ENCODE measurements around the gene CBLL1.

CBLL1 gene

DNA sequence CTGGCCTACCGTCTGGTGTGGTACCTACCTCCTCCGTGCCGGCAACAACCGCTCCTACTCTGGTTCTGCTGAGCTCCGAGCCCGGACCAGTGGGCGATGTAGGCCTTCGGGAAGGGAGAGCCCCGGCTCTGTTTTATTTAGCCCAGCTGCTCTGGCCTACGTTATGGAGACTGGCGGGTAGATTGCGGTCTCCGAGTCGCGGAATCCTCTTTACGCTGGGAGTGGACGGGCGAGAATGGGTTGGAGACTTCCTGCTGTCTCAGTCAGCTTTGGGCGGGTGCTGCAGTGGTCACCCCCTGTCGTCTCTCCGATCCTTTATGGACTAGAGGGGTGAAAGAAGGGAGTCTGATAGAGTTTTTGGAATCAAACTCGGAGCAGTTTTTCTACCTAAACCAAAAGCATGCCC lies 406 bp downstream of the CBLL1 start:
- no peak for DNase-seq

DNA sequence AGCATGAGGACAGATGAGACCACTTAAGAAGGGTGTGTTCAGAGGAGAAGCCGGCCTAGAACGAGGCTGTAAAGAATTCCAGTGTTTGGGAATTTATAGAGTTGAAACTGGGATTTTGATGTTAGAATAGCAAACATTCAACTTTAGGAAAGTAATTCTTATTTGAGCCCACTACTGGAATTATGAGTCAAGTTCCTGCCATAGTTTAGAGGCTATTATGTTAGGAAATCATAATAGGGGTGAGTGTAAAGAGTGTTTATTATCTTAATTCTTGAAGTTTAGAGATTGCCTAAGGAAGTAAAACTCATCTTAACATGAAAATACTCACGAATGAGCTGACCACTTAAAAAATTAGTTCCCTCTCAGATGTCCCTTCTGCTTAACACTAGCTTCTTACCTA lies 2.1 kb downstream of the CBLL1 start:
- no peak for DNase-seq

DNA sequence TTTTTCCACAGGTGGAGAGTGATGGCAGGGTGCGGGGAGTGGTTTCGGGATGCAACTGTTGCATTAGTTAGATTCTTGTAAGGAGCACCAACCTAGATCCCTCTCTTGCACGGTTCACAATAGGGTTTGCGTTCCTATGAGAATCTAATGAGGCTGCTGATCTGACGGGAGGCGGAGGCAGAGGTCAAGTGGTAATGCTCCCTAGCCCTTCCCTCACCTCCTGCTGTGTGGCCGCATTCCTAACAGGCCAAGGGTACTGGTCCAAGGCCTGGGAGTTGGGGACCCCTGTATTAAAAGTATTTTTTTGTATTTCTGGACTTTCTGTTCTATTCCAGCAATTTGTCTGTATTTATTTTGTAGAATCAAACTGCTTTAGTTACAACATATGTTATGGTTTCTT lies 7.2 kb downstream of the CBLL1 start:
- no peak for DNase-seq

DNA sequence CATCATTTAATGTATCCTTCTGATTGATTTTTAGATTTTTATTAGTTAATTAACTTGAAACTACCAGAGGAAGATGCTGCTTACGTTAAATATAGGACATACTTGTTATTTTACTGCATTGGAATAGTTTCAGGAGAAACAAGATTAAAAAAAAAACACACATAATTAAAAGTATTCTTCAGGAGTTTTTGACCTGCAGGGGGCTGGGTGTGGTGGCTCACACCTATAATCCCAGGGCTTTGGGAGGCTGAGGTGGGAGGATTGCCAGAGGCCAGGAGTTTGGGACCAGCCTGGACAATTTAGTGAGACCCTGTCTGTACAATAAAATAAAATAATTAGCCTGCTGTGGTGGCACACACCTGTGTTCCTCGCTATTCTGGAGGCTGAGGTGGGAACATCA lies 10.7 kb downstream of the CBLL1 start:
- peak; percentile 15 for DNase-seq

DNA sequence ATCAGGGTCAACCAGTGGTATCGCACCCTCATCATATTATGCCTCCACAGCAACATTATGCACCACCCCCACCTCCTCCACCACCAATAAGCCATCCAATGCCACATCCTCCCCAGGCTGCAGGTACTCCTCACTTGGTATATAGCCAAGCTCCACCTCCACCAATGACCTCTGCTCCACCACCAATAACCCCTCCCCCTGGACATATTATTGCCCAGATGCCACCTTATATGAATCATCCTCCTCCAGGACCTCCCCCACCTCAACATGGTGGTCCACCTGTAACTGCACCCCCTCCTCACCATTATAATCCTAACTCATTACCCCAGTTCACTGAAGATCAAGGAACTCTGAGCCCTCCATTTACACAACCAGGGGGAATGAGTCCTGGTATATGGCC lies 14.7 kb downstream of the CBLL1 start:
- DNase-seq, result no peak

DNA sequence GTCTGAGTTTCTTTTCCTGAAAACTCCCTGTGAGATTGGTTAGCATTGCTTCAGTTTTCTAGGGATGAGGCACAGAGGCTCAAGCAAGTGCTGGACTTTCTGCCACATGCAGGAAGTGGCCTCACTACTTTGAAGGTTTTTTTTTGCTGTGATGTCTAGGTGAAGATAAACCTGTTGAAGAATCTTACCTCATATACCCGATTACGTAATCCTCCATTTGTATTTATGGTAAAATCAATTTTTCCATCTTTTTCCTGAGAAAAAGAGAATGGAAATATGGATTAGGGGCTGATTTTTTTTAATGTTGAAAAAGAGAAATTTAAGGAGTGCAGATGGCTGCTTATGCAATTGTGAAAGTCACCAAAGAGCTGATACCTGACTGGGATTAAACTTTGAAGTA lies 23.4 kb downstream of the CBLL1 start:
- no peak for DNase-seq

DNA sequence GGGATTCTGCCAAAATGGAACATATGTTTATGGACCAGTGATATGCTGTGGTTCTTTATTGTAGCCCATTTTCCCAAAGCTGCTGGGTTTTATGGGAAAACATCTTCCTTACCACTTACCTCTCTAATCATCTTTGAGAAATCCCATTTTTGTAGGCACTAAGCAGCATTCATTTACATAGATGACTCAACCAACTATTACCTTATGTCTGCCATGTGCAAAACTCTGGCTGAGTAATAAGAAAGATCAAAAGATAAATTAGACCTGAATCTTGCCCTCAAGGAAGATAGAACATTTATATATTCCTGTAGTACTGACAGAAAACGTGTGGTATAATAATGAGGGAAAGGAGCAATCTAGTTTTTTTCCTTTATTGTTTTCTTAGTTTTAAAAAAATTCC lies 24.3 kb downstream of the CBLL1 start:
- DNase-seq, result no peak

DNA sequence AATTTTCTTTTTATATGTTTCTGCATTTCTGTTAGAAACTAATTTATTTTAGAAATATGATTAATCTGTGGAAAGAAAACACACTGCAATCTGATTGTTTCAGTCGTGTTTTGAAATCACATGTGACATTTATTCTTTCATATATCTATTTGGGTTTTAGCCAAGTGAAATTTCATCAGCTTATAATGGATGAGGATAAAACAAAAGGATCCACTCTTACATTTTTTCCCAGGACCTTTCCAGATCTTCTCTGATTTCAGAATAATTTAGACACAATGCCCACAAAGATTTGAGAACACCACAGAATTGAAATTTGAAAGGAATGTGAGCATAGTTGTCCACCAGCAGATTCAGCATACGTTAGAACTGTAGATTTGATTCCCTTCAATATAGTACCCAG lies 29.1 kb downstream of the CBLL1 start:
- no peak for DNase-seq

DNA sequence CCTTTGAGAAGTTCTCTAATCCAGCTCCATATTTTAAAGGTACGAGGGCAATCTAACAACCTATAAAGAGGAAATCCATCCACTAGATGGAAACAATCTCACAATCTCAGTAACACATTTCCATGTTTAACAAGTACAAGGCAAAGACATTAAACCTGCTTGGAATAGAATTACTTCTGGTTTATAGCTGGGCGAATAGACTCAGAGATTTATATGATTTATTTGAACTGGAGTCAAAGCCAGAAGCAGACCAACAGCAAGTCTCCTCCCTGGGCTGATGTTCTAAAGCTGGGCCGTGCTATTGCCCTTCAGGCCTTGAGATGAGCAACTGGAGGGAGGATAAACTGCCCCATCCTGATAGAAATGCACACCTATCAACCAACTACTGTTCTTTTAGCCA lies 33.8 kb downstream of the CBLL1 start:
- DNase-seq, result no peak

DNA sequence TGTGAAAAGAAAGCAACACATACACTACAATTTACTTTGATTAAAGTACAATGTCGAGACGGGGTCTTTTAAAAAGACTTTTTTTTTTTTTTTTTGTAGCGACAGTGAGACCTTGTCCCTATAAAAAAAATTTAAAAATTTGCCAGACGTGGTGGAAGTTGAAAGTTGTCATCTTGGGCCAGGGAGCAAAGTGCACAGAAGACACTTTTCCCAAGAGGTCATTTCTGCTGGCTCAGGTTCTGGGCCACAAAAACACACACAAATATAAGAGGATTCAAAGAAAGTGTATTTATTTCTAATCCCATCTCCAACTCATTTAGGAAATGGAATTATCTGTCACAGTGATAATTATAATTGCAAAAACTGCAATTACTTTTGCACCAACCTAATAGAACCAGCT lies 34.3 kb downstream of the CBLL1 start:
- no peak for DNase-seq

DNA sequence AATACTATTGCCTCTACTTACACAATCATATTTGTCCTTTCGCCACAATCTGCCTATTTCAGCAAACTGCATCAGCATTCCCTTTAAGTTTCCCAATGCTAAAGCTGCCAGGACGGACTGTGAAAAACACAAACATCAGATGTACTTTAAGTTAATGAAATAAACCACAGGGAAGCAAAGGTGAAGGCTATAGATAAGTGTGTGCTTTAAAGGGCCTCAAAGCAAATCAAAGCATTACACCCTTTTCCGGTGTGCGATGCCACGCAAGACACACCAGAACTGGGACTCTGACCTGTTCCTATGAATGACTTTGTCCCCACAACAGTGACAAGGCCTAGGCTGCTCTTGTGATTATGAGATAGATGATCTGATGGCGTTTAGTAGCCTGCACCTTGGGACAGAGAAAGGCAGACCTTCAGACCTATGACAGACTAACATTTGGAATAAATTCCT lies 35.7 kb downstream of the CBLL1 start:
- DNase-seq, result no peak

DNA sequence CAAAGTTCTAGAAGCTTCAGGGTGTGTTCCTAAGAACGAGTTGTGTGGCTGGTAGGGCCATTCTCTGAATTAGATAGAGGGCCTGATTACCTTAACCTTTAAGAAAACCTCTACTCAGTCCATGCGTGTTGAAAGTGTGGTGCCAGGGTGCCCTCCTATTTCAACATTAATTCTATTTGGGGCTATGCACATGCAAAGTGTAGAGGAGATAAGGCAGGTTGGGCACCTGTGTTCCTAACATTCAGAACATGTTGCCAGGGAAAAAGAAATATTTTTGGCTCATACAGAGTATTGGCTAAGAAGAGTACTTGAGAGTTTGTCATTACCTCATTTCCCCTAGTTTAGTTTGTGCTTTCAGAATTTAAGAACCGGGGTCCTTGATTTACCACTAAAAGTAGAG lies 38.4 kb downstream of the CBLL1 start:
- DNase-seq, result no peak

DNA sequence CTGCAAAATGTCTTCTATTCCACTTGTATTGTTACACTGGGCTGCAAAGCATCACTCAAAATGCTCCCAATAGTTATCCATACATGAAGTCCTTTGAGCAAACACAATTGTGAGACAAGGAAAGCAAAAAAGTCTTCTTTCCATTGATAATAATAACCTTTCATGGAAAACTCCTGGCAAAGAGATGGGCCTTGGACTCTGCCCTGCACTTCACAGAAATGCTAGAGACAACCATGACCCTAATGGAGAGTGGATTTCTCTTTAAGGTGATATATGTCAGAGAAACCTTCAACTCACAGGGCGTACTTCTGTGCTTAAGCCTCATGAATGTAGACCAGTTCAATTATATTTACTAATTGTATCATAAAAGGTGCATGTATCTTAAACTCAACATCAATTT lies 39.7 kb downstream of the CBLL1 start:
- no peak for DNase-seq

DNA sequence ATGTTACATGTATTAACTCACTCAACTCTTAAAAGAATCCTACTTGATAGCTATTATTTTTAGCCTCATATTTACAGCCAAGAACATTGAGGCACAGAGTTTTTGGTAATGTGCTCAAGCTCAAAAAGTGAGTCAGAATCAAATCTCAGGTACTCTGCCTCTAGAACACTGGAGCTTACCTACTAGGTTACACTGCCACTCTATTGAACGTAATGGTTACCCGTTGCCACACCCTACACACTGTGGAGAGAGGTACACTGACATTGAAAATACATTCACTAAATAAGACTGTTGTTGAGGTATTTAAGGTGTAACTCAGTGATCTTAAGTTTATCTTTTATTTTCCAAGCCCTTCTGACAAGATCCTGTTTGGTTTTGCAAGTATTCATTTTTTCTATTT lies 41.2 kb downstream of the CBLL1 start:
- no peak for DNase-seq

DNA sequence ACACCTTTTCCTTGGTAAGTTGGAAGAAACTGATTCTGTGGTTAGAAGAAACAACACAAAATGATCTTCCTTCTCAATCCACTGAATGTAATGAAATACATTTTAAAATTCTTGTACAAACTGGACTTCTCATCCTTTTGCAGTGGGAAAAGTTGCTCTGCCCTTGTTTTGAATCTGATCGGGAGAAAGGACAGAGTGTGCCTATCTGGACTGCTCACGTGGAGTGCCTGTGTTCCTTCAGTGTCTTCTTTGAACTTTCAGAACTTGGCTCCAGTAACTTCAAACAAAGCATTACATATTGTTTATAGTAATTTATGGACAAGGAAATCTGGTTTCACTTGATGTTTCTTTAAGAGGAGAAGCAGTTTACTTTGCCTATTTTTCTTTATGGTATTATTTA lies 42.0 kb downstream of the CBLL1 start:
- DNase-seq, result no peak

DNA sequence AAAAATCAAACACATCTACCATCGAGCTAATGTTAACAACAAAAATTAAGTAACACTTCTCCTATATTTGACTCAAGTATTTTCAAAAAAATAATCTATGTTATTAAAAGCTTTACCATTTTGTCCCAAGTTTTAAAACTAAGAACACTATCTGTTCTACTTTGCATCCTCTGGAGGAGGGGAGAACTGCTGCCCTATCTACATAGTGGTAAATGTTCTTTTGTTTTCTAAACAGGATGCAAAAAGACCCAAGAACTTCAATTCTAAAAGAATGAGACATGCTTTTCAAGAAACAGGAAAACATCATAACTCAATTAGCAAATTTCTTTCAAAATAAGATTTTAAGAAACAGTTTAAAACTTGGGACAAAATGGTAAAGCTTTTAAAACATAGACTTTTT lies 44.3 kb downstream of the CBLL1 start:
- DNase-seq, result no peak

DNA sequence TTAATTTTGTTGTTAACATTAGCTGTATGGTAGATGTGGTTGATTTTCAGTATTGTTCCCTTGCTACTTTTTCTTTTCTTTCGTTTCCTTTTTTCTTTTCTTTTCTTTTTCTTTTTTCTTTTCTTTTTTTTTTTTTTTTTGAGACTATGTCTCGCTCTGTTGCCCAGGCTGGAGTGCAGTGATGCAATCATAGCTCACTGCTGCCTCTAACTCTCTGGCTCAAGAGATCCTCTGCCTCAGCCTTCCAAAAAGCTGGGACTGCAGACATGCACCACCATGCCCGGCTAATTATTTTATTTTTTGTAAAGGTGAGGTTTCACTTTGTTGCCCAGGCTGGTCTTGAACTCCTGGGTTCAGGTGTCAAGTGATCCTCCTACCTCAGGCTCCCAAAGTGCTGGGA lies 44.7 kb downstream of the CBLL1 start:
- no peak for DNase-seq

DNA sequence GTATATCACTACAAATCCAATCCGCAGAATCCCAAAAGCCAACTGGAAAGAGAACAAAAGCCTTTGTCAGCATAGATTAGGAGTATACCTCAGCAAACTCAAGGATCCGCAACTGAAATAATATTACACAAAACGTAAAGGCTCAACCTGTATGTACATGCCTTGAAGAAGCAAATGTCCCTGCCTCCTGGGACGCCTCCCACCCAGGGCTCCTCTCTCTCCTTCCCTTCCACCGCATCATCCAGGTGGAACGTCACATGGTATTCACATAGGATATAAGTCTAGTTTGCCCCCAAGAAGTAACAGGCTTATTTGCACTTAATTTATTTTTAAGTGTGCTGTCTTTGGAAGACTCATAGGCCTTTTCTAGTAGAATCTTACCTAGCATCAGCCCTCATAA lies 45.7 kb downstream of the CBLL1 start:
- no peak for DNase-seq

DNA sequence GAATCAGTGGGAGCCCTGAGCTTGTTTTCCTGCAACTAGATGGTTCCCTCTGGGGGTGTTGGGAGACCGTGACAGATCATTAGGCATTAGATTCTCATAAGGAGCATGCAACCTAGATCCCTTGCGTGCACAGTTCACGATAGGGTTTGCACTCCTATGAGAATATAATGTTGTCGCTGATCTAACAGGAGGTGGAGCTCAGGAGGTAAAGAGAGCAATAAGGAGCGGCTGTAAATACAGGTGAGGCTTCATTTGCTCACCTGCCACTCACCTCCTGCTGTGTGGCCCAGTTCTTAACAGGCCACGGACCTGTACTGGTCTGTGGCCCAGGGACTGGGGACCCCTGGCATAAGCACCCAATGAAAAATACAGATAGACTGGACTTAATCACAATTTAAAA lies 48.4 kb downstream of the CBLL1 start:
- DNase-seq, result peak; percentile 26

DNA sequence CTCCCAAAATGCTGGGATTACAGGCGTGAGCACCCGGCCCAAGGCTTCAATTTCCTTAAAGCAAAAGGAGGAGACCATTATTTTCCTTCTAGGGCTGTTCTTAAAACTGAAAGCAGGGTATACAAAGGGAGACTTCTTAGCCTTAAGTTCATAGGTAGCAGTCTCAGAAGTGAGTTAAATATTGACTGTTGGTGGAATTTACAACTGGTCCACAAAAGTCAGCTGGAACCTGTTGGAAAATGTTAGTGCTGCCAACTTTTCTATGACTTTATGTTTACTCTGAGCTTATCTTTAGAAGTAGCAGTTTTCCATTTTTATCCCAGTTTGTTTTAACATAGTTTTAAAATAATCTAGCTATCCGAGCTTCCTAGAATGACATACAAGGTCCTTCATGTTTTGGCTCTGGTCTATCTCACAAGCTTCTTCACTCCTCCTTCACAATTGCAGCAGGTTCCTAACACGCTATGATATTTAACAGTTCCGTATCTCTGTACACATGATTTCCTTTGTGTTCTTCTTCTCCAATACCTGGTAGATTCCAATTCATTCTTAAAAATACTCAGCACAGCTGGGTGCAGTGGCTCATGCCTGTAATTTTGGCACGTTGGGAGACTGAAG lies 55.8 kb downstream of the CBLL1 start:
- DNase-seq, result no peak

DNA sequence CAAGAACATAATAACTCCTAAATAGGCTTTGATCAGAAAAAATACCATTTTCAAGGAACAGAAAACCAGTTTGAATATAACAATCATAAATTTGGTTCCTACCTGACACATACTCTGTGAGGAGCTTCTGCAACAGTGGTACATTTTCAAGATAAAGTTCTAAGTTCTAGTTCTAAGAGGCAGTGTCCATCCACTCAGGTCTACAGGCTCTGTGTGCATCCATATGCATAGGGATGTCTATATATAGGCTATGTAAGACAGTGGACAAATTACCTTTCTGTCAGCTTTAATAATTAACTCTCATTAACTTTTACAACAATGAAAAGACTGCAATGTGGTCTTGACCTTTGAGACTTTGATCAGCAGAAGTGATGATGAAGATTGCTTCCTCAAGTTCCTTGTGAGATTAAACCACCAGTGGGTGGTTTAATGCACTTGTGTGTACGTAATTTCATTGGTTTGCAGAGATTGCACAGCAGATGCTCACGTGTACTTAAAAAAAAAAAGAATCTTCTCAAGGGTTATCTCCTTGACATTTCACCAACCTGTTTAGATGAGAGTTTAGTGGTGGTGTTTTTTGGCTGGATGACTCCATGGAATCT lies 59.2 kb downstream of the CBLL1 start, which contains the start of gene SLC26A3:
TSS of gene SLC26A3 (minus strand) at position 215 of the 602 bp plus-strand sequence. CDS start 8,714 bp downstream, outside the sequence.
- DNase-seq, result no peak

DNA sequence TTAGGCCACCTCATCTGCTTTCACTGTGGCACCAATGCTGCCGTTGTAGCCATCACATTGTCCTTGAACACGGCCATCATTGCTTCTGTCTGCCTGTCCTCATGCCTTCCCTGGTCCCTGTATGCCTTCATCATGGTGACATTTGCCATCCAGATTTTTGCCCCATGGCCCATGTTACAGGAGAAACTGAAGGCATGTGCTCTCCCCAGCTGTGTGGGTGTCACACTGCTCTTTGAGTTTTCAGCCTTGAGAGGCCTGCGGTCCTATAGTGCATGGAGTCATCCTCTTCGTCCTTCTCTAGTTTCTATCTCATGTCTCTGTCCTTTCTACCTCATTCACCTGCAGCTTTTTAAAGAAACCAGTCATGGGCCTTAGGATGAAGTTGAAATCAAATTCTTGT lies 65.2 kb downstream of the CBLL1 start:
- no peak for DNase-seq

DNA sequence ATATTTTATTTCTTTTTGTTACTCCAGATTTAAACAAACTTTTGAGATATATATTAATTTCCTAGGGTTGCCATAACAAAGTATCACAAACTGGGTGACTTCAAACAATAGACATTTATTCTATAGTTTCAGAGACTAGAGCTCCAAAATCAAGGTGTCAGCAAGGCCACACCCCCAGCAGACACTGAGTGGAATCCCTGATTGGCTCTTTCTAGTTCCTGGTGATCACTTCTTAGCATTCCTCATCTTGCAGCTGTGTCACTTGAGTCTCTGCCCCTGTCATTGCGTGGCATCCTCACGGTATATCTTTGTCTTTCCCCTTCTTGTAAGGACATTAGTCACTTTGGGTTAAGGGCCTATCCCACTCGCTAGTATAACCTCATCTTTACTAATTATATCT lies 66.7 kb downstream of the CBLL1 start:
- no peak for DNase-seq

Measured in DMS53 (cell line).